OCI-LY3 (cell line): Measurements from ENCODE around the gene RPS16.

Experiments
- CTCF ChIP-seq: fragments of 200-600, 300-600 bp; sonication (generic); IDR thresholded peaks from 2 replicates; pipeline ENCODE4 v1.5.1; 2014; ENCODE audit warnings: antibody characterized with exemption, low read length, low read depth
- EZH2phosphoT487 ChIP-seq: fragments of 200-600 bp; shearing (Covaris generic); IDR thresholded peaks from 2 replicates; pipeline ENCODE4 v1.6.1; 2018; ENCODE audit warnings: antibody characterized with exemption, mixed run types, low read depth

GRCh38 chr19:39424934-39425333 is 10.8 kb downstream of the RPS16 start:
- TF ChIP-seq CTCF (no peak), EZH2phosphoT487 (no peak)
